Middle frontal gyrus (tissue), 1 donor: ENCODE data around the gene LRRC3C.
A peak's percentile ranks its signal among the peaks of the same experiment; 100 is the strongest.

Source experiments
- DNase-seq: peaks from one replicate; pipeline ENCODE4 v3.0.0-alpha.2; 2015; ENCODE audit warnings: low spot score; ENCODE audit errors: extremely low spot score

LRRC3C gene

GRCh38 chr17:39974433-39974832, 46.9 kb downstream of the LRRC3C start:
- DNase-seq, result no peak

GRCh38 chr17:39975801-39976200, 48.3 kb downstream of the LRRC3C start:
- DNase-seq, result no peak

GRCh38 chr17:39979016-39979670, 51.6 kb downstream of the LRRC3C start:
- DNase-seq, result no peak

- DNase-seq, result no peak
These were observed 52.4 kb downstream of the LRRC3C start for GRCh38 chr17:39979893-39980350.

- peak; percentile 99 for DNase-seq
These were observed 53.0 kb downstream of the LRRC3C start, which contains the start of gene PSMD3 for GRCh38 chr17:39980351-39981206. PSMD3 (plus strand) TSS chr17:39980807; CDS start chr17:39980971, 164 bp downstream.

GRCh38 chr17:39981207-39981741, 53.7 kb downstream of the LRRC3C start:
- DNase-seq, result no peak

- no peak for DNase-seq
These were observed 54.3 kb downstream of the LRRC3C start for GRCh38 chr17:39981766-39982375.

GRCh38 chr17:39988206-39988810, 60.8 kb downstream of the LRRC3C start:
- DNase-seq, result no peak

- DNase-seq, result no peak
These were observed 66.9 kb downstream of the LRRC3C start for GRCh38 chr17:39994448-39994847.
